GM12875 (cell line): ENCODE measurements around the gene SLC11A2.

Experiments
- H3K4me3 ChIP-seq: one replicate; pipeline ENCODE4 v1.5.1; 2011; ENCODE audit warnings: low read depth, low read length, control low read depth
- TF ChIP-seq, protein P1 (sequence below): IDR thresholded peaks from 2 replicates; pipeline ENCODE4 v1.5.1; 2011; ENCODE audit warnings: low read depth, mild to moderate bottlenecking, control low read depth, inconsistent platforms, low read length, moderate library complexity, borderline replicate concordance; ENCODE audit not compliant: insufficient read depth

The SLC11A2 gene

DNA sequence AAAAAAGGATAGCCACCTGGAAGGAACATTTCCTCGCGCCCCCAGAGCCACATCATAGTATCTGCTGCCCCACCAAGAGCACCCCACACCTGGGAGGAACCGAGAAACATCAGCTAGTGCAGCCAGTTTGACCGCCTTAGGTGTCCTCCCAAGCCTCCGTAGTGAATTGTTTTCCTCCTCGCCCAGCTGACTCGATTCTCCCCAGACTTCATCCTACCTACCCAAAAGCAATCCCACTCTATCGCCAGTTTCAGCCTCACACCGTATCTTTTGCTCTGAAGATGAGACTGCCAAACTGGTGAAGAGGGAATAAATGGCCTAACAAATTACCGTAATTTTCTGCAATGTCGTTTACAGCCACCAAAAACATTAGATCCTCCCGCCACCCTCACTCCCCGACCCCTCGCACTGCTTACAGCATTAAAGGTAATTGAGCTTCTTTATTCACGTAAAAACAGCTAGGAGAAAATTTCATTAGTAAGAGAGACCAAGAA is 1.2 kb upstream of the SLC11A2 start:
- H3K4me3 ChIP-seq: no peak overlapping the region
- TF ChIP-seq, protein P1, sequence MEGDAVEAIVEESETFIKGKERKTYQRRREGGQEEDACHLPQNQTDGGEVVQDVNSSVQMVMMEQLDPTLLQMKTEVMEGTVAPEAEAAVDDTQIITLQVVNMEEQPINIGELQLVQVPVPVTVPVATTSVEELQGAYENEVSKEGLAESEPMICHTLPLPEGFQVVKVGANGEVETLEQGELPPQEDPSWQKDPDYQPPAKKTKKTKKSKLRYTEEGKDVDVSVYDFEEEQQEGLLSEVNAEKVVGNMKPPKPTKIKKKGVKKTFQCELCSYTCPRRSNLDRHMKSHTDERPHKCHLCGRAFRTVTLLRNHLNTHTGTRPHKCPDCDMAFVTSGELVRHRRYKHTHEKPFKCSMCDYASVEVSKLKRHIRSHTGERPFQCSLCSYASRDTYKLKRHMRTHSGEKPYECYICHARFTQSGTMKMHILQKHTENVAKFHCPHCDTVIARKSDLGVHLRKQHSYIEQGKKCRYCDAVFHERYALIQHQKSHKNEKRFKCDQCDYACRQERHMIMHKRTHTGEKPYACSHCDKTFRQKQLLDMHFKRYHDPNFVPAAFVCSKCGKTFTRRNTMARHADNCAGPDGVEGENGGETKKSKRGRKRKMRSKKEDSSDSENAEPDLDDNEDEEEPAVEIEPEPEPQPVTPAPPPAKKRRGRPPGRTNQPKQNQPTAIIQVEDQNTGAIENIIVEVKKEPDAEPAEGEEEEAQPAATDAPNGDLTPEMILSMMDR: no peak

DNA sequence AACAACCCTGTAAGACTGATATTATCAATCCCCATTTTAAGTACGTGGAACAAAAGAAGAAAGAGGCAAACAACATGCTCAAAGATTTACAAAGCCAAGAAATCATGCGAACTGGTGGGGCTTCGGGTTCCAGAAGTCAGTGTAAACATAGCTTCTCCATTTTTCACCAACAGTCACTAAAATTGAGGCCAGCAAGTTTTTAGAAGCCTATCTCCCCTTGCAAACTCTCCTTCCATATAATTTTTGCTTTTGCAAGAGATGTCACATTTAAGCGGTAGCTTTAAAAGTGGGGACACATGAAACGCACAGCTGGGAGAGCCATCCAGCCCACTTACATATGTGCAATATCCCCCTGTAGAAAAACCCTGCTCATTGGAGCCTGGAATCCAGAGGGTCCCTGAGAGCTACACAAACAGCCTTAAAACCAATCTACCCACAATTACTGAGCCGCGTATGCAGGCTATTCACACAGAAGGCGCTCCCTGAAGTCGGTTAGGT is 797 bp downstream of the SLC11A2 start:
- peak overlapping the region; percentile 74 for H3K4me3 ChIP-seq
- TF ChIP-seq, protein P1: no peak

DNA sequence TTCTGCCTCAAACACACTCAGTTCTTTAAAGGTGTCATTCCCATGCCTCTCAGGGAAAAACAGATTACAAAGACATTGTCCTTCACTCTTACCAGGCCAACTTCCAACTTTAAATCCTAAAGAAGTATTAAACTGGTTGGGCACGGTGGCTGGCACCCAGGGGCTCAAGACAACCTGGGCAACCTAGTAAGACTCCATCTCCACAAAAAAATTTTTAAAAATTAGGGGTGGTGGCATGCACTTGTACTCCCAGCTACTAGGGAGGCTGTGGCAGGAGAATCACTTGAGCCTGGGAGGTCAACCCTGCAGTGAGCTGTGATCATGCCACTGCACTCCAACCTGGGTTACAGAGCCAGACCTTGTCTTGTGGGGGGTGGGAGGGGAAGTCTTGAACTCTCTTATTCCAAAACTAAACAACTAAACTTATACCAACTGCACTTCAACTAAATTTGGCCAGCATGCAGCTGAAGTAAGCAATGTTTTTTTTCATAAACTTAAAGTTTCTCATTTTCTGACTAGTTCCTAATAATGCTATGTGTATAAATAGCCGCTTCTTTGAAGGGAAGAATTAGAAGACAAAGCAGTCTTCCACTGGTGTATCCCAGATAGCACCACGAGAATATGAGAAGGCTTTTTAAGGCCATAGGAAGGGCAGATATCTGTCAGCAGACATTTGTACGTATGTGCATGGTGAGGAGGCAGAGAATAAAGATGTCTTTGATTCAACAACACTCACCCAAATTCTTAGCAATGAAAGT is 2.4 kb downstream of the SLC11A2 start:
- TF ChIP-seq, protein P1: no peak
- no peak overlapping the region for H3K4me3 ChIP-seq

DNA sequence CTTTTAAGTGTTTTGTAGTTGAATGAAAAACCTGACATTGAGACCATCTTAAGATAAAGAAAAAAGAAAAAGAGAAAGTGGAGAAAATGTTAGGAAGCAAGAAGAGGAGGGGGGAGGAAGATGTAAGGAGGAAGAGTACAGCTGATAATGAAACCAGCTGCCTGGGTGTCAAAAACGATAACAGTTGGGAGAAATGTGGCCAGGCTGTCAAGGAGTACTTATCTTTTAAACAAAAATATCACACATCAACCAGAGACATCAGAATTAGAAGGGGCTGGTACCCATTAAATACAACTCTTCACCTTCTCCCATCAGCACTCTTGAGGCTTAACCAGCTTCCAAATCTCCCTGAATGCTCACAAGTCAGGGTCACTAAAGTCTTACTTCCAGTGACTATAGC is 4.5 kb downstream of the SLC11A2 start:
- no peak overlapping the region for H3K4me3 ChIP-seq
- TF ChIP-seq, protein P1: no peak

DNA sequence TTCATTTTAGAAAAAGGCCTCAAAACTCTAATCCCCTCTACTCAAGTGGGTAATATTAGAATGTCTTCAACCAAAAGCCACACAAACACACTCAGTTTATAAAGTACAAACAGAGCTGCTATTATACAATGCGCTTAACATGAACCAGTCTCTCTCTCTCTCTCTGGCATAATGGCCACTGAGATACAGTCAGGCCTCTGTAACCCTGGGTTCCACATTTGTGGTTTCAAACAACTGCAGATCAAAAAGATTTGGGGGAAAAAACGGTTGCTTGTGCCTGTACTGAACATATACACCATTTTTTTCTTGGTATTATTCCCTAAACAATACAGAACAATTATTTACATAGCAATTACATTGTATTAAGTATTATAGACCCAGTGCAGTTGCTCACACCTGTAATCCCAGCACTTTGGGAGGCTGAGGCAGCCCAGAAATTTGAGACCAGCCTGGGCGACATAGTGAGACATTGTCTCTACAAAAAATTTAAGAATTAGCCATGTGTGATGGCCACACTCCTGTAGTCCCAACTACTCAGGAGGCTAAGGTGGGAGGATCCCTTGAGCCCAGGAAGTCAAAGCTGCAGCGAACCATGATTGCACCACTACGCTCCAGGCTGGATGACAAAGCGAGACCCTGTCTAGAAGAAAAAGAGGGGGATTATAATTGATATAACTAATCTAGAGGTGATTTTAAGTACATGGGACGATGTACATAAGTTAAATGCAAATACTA is 5.6 kb downstream of the SLC11A2 start:
- H3K4me3 ChIP-seq: no peak overlapping the region
- TF ChIP-seq, protein P1: no peak

DNA sequence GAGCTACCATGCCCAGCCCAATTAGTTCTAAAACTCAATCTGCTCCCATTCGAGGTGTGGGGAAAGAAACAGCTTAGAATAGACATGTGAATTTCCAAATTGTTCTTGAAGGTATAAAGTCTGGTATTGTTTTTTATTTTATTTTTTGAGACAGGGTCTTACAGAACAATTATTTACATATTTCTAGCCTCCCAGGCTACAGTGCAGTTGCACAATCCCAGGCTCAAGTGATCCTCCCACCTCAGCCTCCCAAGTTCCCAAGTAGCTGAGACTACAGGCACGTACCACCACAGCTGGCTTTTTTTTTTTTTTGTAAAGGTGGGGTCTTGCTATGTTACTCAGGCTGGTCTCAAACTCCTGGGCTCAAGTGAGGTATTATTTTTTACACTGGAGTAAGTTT is 6.3 kb downstream of the SLC11A2 start:
- TF ChIP-seq, protein P1: no peak
- H3K4me3 ChIP-seq: no peak overlapping the region

DNA sequence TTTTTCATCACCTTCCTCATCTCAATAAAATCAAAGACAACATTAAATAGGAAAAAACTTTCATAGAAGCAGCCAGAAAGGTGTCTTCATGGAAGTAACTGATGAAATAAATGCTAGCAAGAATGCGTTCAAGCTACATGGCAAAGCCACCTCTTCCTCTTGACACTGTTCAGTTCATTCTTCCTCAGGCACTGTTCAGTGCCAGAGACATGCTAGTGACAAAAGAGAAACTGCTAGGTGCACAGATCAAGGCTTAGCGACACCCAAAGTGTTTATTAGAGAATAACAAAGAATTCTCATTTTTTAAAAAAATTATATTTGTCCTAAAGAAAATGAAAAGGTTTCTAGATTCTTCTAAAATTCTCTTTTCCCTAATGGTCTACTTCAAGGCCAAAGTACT is 7.2 kb downstream of the SLC11A2 start:
- H3K4me3 ChIP-seq: no peak overlapping the region
- TF ChIP-seq, protein P1: no peak
